MM.1S (cell line): ENCODE measurements around the gene SMYD1.

ENCODE experiments used
- DNase-seq: peaks from one replicate; pipeline ENCODE4 v3.0.0-alpha.2; 2015
- H2AFZ ChIP-seq: fragments of 300-600 bp; sonication (generic); 2 replicates; pipeline ENCODE4 v1.6.0; 2016; ENCODE audit warnings: antibody characterized with exemption, low read length
- H3F3A ChIP-seq: fragments of 300-600 bp; sonication (generic); 2 replicates; pipeline ENCODE4 v1.6.1; 2016; ENCODE audit warnings: mild to moderate bottlenecking, antibody characterized with exemption, low read length, moderate library complexity, mixed read lengths; ENCODE audit not compliant: insufficient read depth
- H3K27ac ChIP-seq: fragments of 300-600 bp; sonication (generic); 2 replicates; pipeline ENCODE4 v1.5.1; 2016; ENCODE audit warnings: mild to moderate bottlenecking, low read length
- H3K27me3 ChIP-seq: fragments of 300-600 bp; sonication (generic); replicated peaks from 2 replicates; pipeline ENCODE4 v1.6.0; 2016; ENCODE audit warnings: low read length; ENCODE audit not compliant: insufficient read depth
- H3K36me3 ChIP-seq: fragments of 300-600 bp; sonication (generic); replicated peaks from 2 replicates; pipeline ENCODE4 v1.6.1; 2016; ENCODE audit warnings: mild to moderate bottlenecking, low read length, mixed read lengths; ENCODE audit not compliant: insufficient read depth
- H3K4me1 ChIP-seq: fragments of 300-600 bp; sonication (generic); 2 replicates; pipeline ENCODE4 v1.6.1; 2016; ENCODE audit warnings: low read length, mixed read lengths
- H3K4me2 ChIP-seq: fragments of 300-600 bp; sonication (generic); 2 replicates; pipeline ENCODE4 v1.6.0; 2016; ENCODE audit warnings: low read depth, low read length
- H3K4me3 ChIP-seq: fragments of 300-600 bp; sonication (generic); 2 replicates; pipeline ENCODE4 v1.5.1; 2016; ENCODE audit warnings: low read length, mixed read lengths
- H3K79me2 ChIP-seq: fragments of 300-600 bp; sonication (generic); 2 replicates; pipeline ENCODE4 v1.6.1; 2016; ENCODE audit warnings: mixed run types, low read length, mixed read lengths
- H3K9ac ChIP-seq: fragments of 300-600 bp; sonication (generic); 2 replicates; pipeline ENCODE4 v1.6.1; 2016; ENCODE audit warnings: low read length, mixed read lengths
- H3K9me2 ChIP-seq: fragments of 300-600 bp; sonication (generic); replicated peaks from 2 replicates; pipeline ENCODE4 v1.6.1; 2016; ENCODE audit warnings: mild to moderate bottlenecking, low read length, mixed read lengths; ENCODE audit not compliant: insufficient read depth
- H3K9me3 ChIP-seq: fragments of 300-600 bp; sonication (generic); replicated peaks from 2 replicates; pipeline ENCODE4 v1.6.1; 2016; ENCODE audit warnings: mild to moderate bottlenecking, low read length, mixed read lengths; ENCODE audit not compliant: insufficient read depth
- H4K20me1 ChIP-seq: fragments of 300-600 bp; sonication (generic); 2 replicates; pipeline ENCODE4 v1.6.1; 2016; ENCODE audit warnings: mild to moderate bottlenecking, low read length, moderate library complexity, mixed read lengths; ENCODE audit not compliant: insufficient read depth
- CTCF ChIP-seq: fragments of 300-600 bp; sonication (generic); IDR thresholded peaks from 2 replicates; pipeline ENCODE4 v1.5.1; 2016; ENCODE audit warnings: antibody characterized with exemption, low read length, mixed read lengths
- EZH2 ChIP-seq: fragments of 300-600 bp; sonication (generic); optimal IDR thresholded peaks from 2 replicates; pipeline ENCODE3; 2017; ENCODE audit warnings: low read depth, mild to moderate bottlenecking, antibody characterized with exemption, low read length, mixed read lengths
- EZH2phosphoT487 ChIP-seq: fragments of 300-600 bp; sonication (generic); IDR thresholded peaks from 2 replicates; pipeline ENCODE4 v1.6.1; 2018; ENCODE audit warnings: antibody characterized with exemption, low read length

The SMYD1 gene

GRCh38 chr2:88160517-88160916, 92.9 kb downstream of the SMYD1 start:
- H3K4me3 ChIP-seq = no peak overlapping the region
- no peak for TF ChIP-seq EZH2phosphoT487
- no peak for TF ChIP-seq CTCF
- no peak for TF ChIP-seq EZH2
- H3K9me3 ChIP-seq = no peaks in the 10 kb centered on the region
- H3K4me1 ChIP-seq = no peaks in the 10 kb centered on the region
- H3K79me2 ChIP-seq = no peaks in the 10 kb centered on the region
- H3K4me2 ChIP-seq = no peak overlapping the region
- no peaks in the 10 kb centered on the region for H3F3A ChIP-seq
- no peak for DNase-seq
- no peak overlapping the region for H3K9ac ChIP-seq
- no peak overlapping the region for H3K27ac ChIP-seq
- H2AFZ ChIP-seq = no peak overlapping the region
- H3K36me3 ChIP-seq = no peaks in the 10 kb centered on the region
- H3K9me2 ChIP-seq = no peaks in the 10 kb centered on the region
- H3K27me3 ChIP-seq = no peaks in the 10 kb centered on the region
- no peaks in the 10 kb centered on the region for H4K20me1 ChIP-seq

GRCh38 chr2:88161446-88162244, 94.0 kb downstream of the SMYD1 start:
- Histone ChIP-seq H3K9me2 (no peaks in the 10 kb centered on the region), H3K4me3 (no peak overlapping the region), H3K27me3 (no peaks in the 10 kb centered on the region), H3K36me3 (no peaks in the 10 kb centered on the region), H3K79me2 (no peaks in the 10 kb centered on the region), H3K4me2 (no peak overlapping the region), H3K4me1 (no peaks in the 10 kb centered on the region), H3K9me3 (no peaks in the 10 kb centered on the region), H3K27ac (no peak overlapping the region), H2AFZ (no peak overlapping the region), H3K9ac (no peak overlapping the region), H4K20me1 (no peaks in the 10 kb centered on the region), H3F3A (no peaks in the 10 kb centered on the region)
- DNase-seq = no peak
- TF ChIP-seq EZH2 = no peak
- no peak for TF ChIP-seq CTCF
- no peak for TF ChIP-seq EZH2phosphoT487
